WERI-Rb-1 (cell line): ENCODE measurements around the gene CHKA.

Source experiments
- DNase-seq: peaks from one replicate; pipeline ENCODE4 v3.0.0-alpha.2; 2020
- H3K27ac ChIP-seq: fragments of 250-450 bp; sonication (Bioruptor Pico); 2 replicates; pipeline ENCODE4 v1.5.1; 2020; ENCODE audit warnings: mild to moderate bottlenecking, moderate library complexity
- H3K27me3 ChIP-seq: fragments of 250-450 bp; sonication (Bioruptor Pico); 2 replicates; pipeline ENCODE4 v1.5.1; 2021; ENCODE audit warnings: mild to moderate bottlenecking, low read depth, moderate library complexity; ENCODE audit not compliant: insufficient read depth, severe bottlenecking
- H3K36me3 ChIP-seq: fragments of 250-450 bp; sonication (Bioruptor Pico); 2 replicates; pipeline ENCODE4 v1.5.1; 2020; ENCODE audit warnings: mild to moderate bottlenecking, moderate library complexity
- H3K4me3 ChIP-seq: 2 replicates; pipeline ENCODE4 v1.5.1; 2011; ENCODE audit warnings: low read depth, mild to moderate bottlenecking, control low read depth, low read length
- H3K9me3 ChIP-seq: fragments of 250-450 bp; sonication (Bioruptor Pico); 2 replicates; pipeline ENCODE4 v1.5.1; 2021; ENCODE audit warnings: mild to moderate bottlenecking, moderate library complexity; ENCODE audit not compliant: severe bottlenecking
- CTCF ChIP-seq: IDR thresholded peaks from 2 replicates; pipeline ENCODE4 v1.5.1; 2011; ENCODE audit warnings: low read depth, mild to moderate bottlenecking, control low read depth, inconsistent platforms, low read length

Gene CHKA

GRCh38 chr11:68039526-68040086, 81.6 kb downstream of the CHKA start:
- Histone ChIP-seq H3K27ac (peak overlapping the region; percentile 79), H3K9me3 (no peaks in the 10 kb centered on the region), H3K27me3 (no peaks in the 10 kb centered on the region), H3K4me3 (no peak overlapping the region), H3K36me3 (no peaks in the 10 kb centered on the region; the same call in 1 of the 2 replicates)
- no peak for TF ChIP-seq CTCF
- no peak for DNase-seq

- Histone ChIP-seq H3K4me3 (no peak within 1 kb of the TSS), H3K9me3 (no peaks in the 10 kb centered on the region), H3K27me3 (no peaks in the 10 kb centered on the region), H3K36me3 (peaks cover 5% of the 10 kb centered on the region), H3K27ac (peak within 1 kb of the TSS; percentile 79)
- TF ChIP-seq CTCF: no peak
- DNase-seq: no peak
These were observed 82.3 kb downstream of the CHKA start, which contains the start of gene TCIRG1 for GRCh38 chr11:68038718-68039525. TSS of gene TCIRG1 (plus strand) at chr11:68039025. CDS start at chr11:68041272, 2,247 bp downstream.

GRCh38 chr11:68038226-68038717, 82.9 kb downstream of the CHKA start:
- H3K4me3 ChIP-seq: no peak overlapping the region
- no peaks in the 10 kb centered on the region for H3K9me3 ChIP-seq
- H3K27ac ChIP-seq: peak overlapping the region; percentile 59
- H3K27me3 ChIP-seq: no peaks in the 10 kb centered on the region
- H3K36me3 ChIP-seq: peaks cover 12% of the 10 kb centered on the region
- peak; percentile 64 for DNase-seq
- no peak for TF ChIP-seq CTCF

- Histone ChIP-seq H3K4me3 (no peak overlapping the region), H3K9me3 (no peaks in the 10 kb centered on the region), H3K27ac (peak overlapping the region; percentile 59), H3K27me3 (no peaks in the 10 kb centered on the region), H3K36me3 (peaks cover 17% of the 10 kb centered on the region)
- TF ChIP-seq CTCF: no peak
- no peak for DNase-seq
These were observed 83.6 kb downstream of the CHKA start for GRCh38 chr11:68037411-68038225.

GRCh38 chr11:68036717-68037239, 84.4 kb downstream of the CHKA start:
- Histone ChIP-seq H3K4me3 (no peak overlapping the region), H3K36me3 (peaks cover 20% of the 10 kb centered on the region), H3K27me3 (no peaks in the 10 kb centered on the region), H3K9me3 (no peaks in the 10 kb centered on the region), H3K27ac (no peak overlapping the region)
- TF ChIP-seq CTCF: no peak
- no peak for DNase-seq
